ENCODE data around the gene GSE1.

DNA sequence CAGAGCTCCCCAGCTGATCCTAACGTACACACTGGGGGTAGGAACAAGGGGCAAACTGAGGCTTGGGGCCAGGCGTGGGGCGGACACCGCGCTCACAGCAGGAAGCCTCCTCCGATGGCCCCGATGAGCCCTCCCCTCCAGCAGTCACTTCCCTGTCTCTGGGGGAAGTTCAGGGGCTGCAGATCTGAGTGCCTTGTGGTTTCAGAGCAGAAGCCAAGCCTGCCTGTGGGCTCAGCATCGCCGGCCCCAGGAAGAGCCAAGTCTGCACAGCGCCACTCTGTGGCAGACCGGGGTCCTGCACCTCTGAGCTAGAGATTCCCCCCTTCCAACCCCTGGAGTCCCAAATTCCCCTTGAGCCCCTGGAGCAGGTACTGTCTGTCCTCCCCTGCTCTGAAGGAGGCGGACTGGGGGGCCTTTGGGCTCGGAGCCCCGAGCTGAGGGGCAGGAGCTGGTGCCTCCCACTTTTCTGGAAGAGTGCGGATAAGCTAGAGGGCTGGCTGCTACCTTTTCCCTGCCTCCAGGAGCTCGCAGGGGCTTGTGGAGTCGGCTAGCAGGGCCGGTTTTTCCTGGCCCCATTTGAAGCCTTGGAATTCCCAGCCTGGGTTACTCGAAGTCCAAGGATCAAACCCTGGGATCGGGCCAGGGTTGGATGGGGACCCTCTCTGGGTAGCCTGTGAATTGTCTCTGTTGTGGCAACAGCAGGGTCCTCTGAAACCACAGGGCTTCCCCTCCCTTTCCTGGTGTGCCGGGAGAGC lies 2.9 kb downstream of the GSE1 start:
- TF ChIP-seq, protein P1, sequence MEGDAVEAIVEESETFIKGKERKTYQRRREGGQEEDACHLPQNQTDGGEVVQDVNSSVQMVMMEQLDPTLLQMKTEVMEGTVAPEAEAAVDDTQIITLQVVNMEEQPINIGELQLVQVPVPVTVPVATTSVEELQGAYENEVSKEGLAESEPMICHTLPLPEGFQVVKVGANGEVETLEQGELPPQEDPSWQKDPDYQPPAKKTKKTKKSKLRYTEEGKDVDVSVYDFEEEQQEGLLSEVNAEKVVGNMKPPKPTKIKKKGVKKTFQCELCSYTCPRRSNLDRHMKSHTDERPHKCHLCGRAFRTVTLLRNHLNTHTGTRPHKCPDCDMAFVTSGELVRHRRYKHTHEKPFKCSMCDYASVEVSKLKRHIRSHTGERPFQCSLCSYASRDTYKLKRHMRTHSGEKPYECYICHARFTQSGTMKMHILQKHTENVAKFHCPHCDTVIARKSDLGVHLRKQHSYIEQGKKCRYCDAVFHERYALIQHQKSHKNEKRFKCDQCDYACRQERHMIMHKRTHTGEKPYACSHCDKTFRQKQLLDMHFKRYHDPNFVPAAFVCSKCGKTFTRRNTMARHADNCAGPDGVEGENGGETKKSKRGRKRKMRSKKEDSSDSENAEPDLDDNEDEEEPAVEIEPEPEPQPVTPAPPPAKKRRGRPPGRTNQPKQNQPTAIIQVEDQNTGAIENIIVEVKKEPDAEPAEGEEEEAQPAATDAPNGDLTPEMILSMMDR (IDR thresholded peaks at IDR 0.05): peak; percentile 90
- no peak for TF ChIP-seq ZFX (IDR thresholded peaks at IDR 0.05; ENCODE audit: borderline replicate concordance)
